Gastroesophageal sphincter (tissue), 4 donors: ENCODE data around the gene PCBD2. TPM values are rescaled to one million over a fixed set of nuclear protein-coding genes. Genes with fewer than 3 reads are reported as not detected.

Experiments
- ATAC-seq: fragments of 150-250 bp; one replicate; pipeline ENCODE4 v1.9.1; 2016; ENCODE audit warnings: mild to moderate bottlenecking, moderate library complexity
- H3K27ac ChIP-seq, 4 donors: fragments of 200-600 bp; sonication (generic) in 3 of 4; 1 replicate in 3 of 4; 2 replicates in 1 of 4; pipeline ENCODE4 v1.5.1; 2016 to 2019
- H3K27me3 ChIP-seq: fragments of 200-600 bp; sonication (generic); one replicate; pipeline ENCODE4 v1.5.1; 2019
- H3K36me3 ChIP-seq, 2 donors: fragments of 200-600 bp; sonication (generic); one replicate each; pipeline ENCODE4 v1.5.1; 2019; ENCODE audit warnings: control low read depth in 1 of 2
- H3K4me1 ChIP-seq, 3 donors: fragments of 200-600 bp; sonication (generic); 1 replicate in 2 of 3; 2 replicates in 1 of 3; pipeline ENCODE4 v1.5.1; 2016 to 2019; ENCODE audit warnings: control low read depth in 2 of 3
- H3K4me3 ChIP-seq, 2 donors: fragments of 200-600 bp; sonication (generic); one replicate each; pipeline ENCODE4 v1.5.1; 2019; ENCODE audit warnings: mild to moderate bottlenecking in 1 of 2, moderate library complexity in 1 of 2
- H3K9me3 ChIP-seq, 3 donors: fragments of 200-600 bp; sonication (generic); one replicate each; pipeline ENCODE4 v1.5.1; 2017 to 2019; ENCODE audit warnings: control low read depth in 2 of 3
- EP300 ChIP-seq: sonication (generic); formaldehyde crosslinking; IDR thresholded peaks from one replicate; pipeline ENCODE4 v1.6.1; 2017; ENCODE audit warnings: antibody characterized with exemption, mild to moderate bottlenecking
- POLR2A ChIP-seq, 2 donors: fragments of 450-650 bp; IDR thresholded peaks; one replicate each; pipeline ENCODE4 v1.6.1; 2017; ENCODE audit warnings: antibody characterized with exemption in 2 of 2, mild to moderate bottlenecking in 2 of 2, moderate library complexity in 1 of 2
- POLR2AphosphoS5 ChIP-seq: sonication (generic); formaldehyde crosslinking; IDR thresholded peaks from one replicate; pipeline ENCODE4 v1.6.1; 2017; ENCODE audit warnings: antibody characterized with exemption
- WGBS, 2 donors: methylation state at CpG; one replicate each; pipeline ENCODE4 v1.1.5; 2018; ENCODE audit warnings: low coverage in 1 of 2; 5-methylcytosine and 5-hydroxymethylcytosine counted together
- total RNA-seq, 4 donors: library from RNA; depleted of rRNA; stranded (reverse); fragments of >200 nt; gene quantifications; one replicate each; pipeline ENCODE4 v1.1.0, GENCODE V29; 2016
- TF ChIP-seq, protein P1 (sequence below), 4 experiments: fragments of 200-600 bp in 2 of 4; fragments of 450-650 bp in 2 of 4; sonication (generic) in 1 of 4; IDR thresholded peaks; one replicate each; pipeline ENCODE4 v1.5.1; 2017 to 2019; ENCODE audit warnings: antibody characterized with exemption in 4 of 4, mild to moderate bottlenecking in 2 of 4, moderate library complexity in 2 of 4

Gene PCBD2
- total RNA-seq, 4 donors from 2014 or later, result 8.3 to 10.8 (median 9.5) TPM

DNA sequence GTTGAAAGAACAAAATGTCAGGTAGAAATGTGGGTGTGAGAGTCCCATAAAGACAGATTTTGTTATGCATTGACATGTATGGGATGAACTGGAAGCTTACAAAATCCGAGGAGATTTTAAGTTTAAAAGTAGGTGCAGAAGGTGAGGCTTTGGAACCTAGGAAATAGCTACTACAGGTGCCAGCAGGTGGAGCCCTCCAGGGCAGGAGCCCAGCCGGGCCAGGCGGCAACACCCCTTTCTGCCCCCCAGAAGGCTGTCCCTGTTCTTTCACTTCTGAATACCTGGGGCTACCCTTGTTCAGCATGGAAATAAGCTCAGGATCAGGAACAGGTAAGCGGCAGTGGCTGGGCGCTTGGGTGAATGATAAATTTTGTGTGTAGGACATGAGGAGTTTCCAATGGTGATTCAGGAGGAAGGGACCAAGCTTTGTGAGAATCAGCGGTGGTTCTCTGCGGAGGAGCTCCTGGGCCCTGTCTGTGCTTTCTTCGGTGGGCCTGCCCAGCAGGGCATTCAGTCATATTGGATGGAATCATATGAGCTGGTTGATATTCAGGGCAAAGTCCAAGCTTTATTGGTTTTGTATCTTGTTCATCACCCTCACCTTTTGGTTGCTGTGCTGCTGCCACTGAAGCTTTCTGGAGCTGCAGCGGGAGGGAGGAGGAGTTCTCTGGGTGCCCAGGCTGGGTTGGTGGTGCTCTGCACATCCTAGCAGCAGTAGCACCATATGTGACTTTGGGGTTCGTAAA is 12.3 kb downstream of the PCBD2 start:
- H3K27me3 ChIP-seq, result no peaks in the 10 kb centered on the region
- ATAC-seq, result no peak
- H3K27ac ChIP-seq, result no peak overlapping the region
- 79 to 84% methylated on average over 7 to 8 of the region's 10 CpGs for WGBS, 2 donors
- H3K4me1 ChIP-seq, result peaks cover 0 to 9% (median 0%) of the 10 kb centered on the region in 3 donors
- H3K9me3 ChIP-seq, result no peaks in the 10 kb centered on the region
- H3K4me3 ChIP-seq, result no peak overlapping the region
- H3K36me3 ChIP-seq, result peaks cover 0 to 36% of the 10 kb centered on the region in 2 donors
- TF ChIP-seq POLR2A (IDR thresholded peaks at IDR 0.05) (no peak), POLR2AphosphoS5 (no peak), EP300 (no peak)
- TF ChIP-seq, protein P1, sequence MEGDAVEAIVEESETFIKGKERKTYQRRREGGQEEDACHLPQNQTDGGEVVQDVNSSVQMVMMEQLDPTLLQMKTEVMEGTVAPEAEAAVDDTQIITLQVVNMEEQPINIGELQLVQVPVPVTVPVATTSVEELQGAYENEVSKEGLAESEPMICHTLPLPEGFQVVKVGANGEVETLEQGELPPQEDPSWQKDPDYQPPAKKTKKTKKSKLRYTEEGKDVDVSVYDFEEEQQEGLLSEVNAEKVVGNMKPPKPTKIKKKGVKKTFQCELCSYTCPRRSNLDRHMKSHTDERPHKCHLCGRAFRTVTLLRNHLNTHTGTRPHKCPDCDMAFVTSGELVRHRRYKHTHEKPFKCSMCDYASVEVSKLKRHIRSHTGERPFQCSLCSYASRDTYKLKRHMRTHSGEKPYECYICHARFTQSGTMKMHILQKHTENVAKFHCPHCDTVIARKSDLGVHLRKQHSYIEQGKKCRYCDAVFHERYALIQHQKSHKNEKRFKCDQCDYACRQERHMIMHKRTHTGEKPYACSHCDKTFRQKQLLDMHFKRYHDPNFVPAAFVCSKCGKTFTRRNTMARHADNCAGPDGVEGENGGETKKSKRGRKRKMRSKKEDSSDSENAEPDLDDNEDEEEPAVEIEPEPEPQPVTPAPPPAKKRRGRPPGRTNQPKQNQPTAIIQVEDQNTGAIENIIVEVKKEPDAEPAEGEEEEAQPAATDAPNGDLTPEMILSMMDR (IDR thresholded peaks at IDR 0.05), result no peak

DNA sequence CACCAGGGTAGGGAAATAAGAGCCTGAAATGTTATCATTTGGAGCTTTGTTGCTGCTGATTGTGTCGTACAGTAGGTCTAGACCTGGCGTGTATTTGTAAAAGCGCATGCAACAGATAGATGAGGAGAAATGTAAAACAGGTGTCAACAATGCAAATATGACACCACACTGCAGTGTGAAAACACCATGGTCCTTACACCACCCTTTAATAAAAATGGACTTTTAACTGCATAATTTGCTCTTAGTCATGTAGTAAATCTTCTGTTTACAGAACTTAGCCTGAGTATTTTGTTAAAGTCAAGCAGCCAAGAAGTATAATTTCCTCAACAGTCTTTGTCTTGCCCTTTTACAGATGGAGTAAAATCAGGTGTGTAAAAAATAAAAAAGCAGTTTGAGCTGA is 13.9 kb downstream of the PCBD2 start:
- Histone ChIP-seq H3K4me3 (no peak overlapping the region), H3K9me3 (no peaks in the 10 kb centered on the region), H3K27ac (no peak overlapping the region), H3K27me3 (no peaks in the 10 kb centered on the region), H3K4me1 (peaks cover 0 to 9% (median 0%) of the 10 kb centered on the region in 3 donors), H3K36me3 (peaks cover 0 to 21% of the 10 kb centered on the region in 2 donors)
- TF ChIP-seq, protein P1 (IDR thresholded peaks at IDR 0.05), result no peak
- no peak for ATAC-seq
- 61 to 73% methylated on average over 2 to 3 of the region's 3 CpGs for WGBS, 2 donors

DNA sequence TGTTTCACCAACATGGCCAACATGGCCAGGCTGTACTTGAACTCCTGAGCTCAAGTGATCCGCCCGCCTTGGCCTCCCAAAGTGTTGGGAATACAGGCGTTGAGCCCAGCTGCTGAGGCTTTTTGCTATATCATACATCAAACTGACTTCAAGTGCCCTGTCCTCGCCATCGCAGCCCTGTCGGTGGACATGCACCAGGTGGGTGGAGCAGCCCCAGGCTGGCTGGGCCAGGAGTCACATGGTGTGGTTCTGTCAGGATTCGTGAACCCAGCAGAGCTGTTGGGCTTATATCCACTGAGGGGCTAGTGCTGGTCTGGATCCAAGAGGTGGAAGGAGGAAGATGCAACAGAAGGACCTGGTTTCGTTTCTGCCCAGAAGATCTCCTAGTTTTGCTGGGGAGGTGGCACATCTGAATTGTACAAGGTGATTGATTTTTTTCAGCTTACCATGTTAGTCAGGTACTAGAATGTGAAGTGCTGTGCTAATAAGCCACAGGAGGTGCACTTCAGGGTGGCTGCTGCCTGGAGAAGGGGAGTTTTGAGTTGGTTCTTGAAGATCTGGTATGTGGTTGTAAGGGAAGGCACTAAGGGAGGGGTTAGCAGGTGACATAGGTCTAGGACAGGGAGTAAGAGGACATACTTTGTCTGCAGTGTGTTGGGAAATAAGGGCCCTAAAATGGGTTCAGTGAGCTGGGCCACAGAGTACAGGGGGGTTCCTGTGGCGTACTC is 16.1 kb downstream of the PCBD2 start:
- no peak overlapping the region for H3K27ac ChIP-seq
- peaks cover 0 to 3% of the 10 kb centered on the region in 2 donors for H3K36me3 ChIP-seq
- peaks cover 0 to 9% (median 0%) of the 10 kb centered on the region in 3 donors for H3K4me1 ChIP-seq
- H3K9me3 ChIP-seq, result no peaks in the 10 kb centered on the region
- TF ChIP-seq, protein P1 (IDR thresholded peaks at IDR 0.05), result no peak
- no peak for TF ChIP-seq POLR2A (IDR thresholded peaks at IDR 0.05)
- TF ChIP-seq POLR2AphosphoS5, result no peak
- TF ChIP-seq EP300, result no peak
- ATAC-seq, result no peak
- no peak overlapping the region for H3K4me3 ChIP-seq
- WGBS, 2 donors, result 100% methylated on average over 1 to 2 of the region's 9 CpGs
- no peaks in the 10 kb centered on the region for H3K27me3 ChIP-seq

DNA sequence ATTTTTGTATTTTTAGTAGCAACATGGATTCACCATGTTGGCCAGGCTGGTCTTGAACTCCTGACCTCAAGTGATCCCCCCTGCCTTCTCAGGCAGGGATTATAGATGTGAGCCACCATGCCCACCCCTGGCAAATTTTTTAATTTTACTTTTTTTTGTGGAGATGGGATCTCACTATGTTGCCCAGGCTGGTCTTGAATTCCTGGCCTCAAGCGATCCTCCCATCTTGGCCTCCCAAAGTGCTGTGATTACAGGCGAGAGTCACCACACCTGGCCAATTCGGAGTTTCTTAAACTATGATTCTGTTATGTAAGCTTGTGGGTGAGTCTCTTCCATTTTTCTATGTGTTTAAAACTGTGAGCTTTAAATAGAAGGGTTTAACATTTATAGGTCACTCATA is 27.6 kb downstream of the PCBD2 start:
- Histone ChIP-seq H3K9me3 (no peaks in the 10 kb centered on the region), H3K4me1 (peaks cover 0 to 6% (median 0%) of the 10 kb centered on the region in 3 donors), H3K27me3 (no peaks in the 10 kb centered on the region), H3K36me3 (peaks cover 0 to 46% of the 10 kb centered on the region in 2 donors), H3K4me3 (no peak overlapping the region), H3K27ac (no peak overlapping the region)
- TF ChIP-seq, protein P1 (IDR thresholded peaks at IDR 0.05), result no peak
- no peak for TF ChIP-seq POLR2AphosphoS5
- no peak for TF ChIP-seq POLR2A (IDR thresholded peaks at IDR 0.05)
- no peak for TF ChIP-seq EP300
- WGBS, 2 donors, result 91 to 100% methylated on average over 3 of the region's 3 CpGs
- ATAC-seq, result no peak
